HG02870 (cell line): Measurements from ENCODE around the gene PIK3IP1.
"Not testable (repeated sequence)": the region's sequence is repeated elsewhere in the genome, so short reads cannot be mapped to it uniquely, and the experiment has no call there.

Experiments used
- ATAC-seq: cut with Tn5 transposase; IDR thresholded peaks from one replicate; pipeline ENCODE4 v1.9.1; 2021; ENCODE audit warnings: mild to moderate bottlenecking, moderate library complexity; ENCODE audit not compliant: unreplicated experiment

The PIK3IP1 gene

GRCh38 chr22:31259798-31260473 is 32.4 kb downstream of the PIK3IP1 start:
- no peak for ATAC-seq

- ATAC-seq = no peak
Measured at GRCh38 chr22:31253949-31254348, 38.3 kb downstream of the PIK3IP1 start.

- no peak for ATAC-seq
Measured at GRCh38 chr22:31250740-31251600, 41.3 kb downstream of the PIK3IP1 start.

GRCh38 chr22:31248965-31249958 is 43.0 kb downstream of the PIK3IP1 start:
- ATAC-seq = no peak

- no peak for ATAC-seq
Measured at GRCh38 chr22:31248138-31248745, 44.0 kb downstream of the PIK3IP1 start.

GRCh38 chr22:31247726-31248125 is 44.6 kb downstream of the PIK3IP1 start:
- no peak for ATAC-seq

GRCh38 chr22:31246687-31247086 is 45.6 kb downstream of the PIK3IP1 start:
- no peak for ATAC-seq

- not testable (repeated sequence) for ATAC-seq
Measured at GRCh38 chr22:31245998-31246397, 46.3 kb downstream of the PIK3IP1 start.

GRCh38 chr22:31244943-31245451 is 47.3 kb downstream of the PIK3IP1 start:
- no peak for ATAC-seq

GRCh38 chr22:31244046-31244942 is 48.0 kb downstream of the PIK3IP1 start:
- ATAC-seq = no peak

- no peak for ATAC-seq
Measured at GRCh38 chr22:31243339-31244045, 48.8 kb downstream of the PIK3IP1 start.

GRCh38 chr22:31241936-31242335 is 50.4 kb downstream of the PIK3IP1 start:
- no peak for ATAC-seq

- ATAC-seq = no peak
Measured at GRCh38 chr22:31241200-31241599, 51.1 kb downstream of the PIK3IP1 start.

- ATAC-seq = no peak
Measured at GRCh38 chr22:31239771-31240370, 52.4 kb downstream of the PIK3IP1 start.

GRCh38 chr22:31238057-31238456 is 54.2 kb downstream of the PIK3IP1 start:
- no peak for ATAC-seq

- not testable (repeated sequence) for ATAC-seq
Measured at GRCh38 chr22:31236044-31236443, 56.2 kb downstream of the PIK3IP1 start.

- no peak for ATAC-seq
Measured at GRCh38 chr22:31235081-31235480, 57.2 kb downstream of the PIK3IP1 start.

GRCh38 chr22:31233001-31233400 is 59.3 kb downstream of the PIK3IP1 start:
- ATAC-seq = no peak
